Retinal pigment epithelial cell (primary cell): ENCODE results near the gene ZNF37A.
"Not testable (repeated sequence)": the region's sequence is repeated elsewhere in the genome, so short reads cannot be mapped to it uniquely, and the experiment has no call there.

Experiments
- DNase-seq: peaks from one replicate; pipeline ENCODE4 v3.0.0-alpha.2; 2010; ENCODE audit warnings: low read depth
- H3K4me3 ChIP-seq: 2 replicates; pipeline ENCODE4 v1.5.1; 2011; ENCODE audit warnings: mild to moderate bottlenecking, low read length, control low read depth, moderate library complexity
- CTCF ChIP-seq: conservative IDR thresholded peaks from 2 replicates; pipeline ENCODE4 v1.5.1; 2011; ENCODE audit warnings: low read depth, low read length, control low read depth, inconsistent platforms

Gene ZNF37A

DNA sequence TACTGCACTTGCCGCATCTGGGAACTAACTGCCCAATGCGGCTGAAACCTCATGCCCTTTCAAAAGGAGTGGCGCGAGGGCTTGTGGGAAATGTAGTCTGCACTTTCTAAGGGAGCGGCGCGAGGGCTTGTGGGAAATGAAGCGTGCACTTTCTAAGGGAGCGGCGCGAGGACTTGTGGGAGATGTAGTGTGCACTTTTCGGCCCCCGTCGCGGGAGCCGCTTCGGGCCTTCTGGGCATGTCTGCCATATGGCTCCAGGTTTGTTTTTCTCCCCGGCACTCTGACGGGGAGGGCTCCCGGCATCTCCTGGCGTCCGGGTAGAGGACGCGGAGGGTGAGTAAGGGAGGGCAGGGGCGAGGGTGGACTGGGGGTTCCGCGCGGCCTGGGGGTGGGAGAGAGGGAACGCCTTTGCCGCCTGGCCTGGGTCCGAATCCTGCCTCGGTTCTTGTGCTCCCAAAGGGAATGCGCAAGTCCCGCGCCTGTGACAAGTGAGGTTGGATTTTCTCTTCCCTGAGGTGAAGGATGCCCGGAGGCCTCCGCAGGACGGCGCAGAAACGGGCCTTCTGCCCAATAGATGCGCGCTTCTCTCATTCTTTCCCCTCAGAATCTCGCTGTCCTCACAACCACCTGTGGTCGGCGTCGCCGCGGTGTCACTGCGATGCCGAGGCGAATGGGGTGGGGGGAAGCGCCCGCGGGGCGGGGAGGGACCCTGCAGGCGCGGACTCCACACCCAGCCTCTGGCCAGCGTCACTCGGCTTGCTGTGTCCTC lies at the start of gene ZNF37A:
Gene ZNF37A (plus strand): TSS at position 180 of the 769 bp plus-strand sequence. CDS start 2,281 bp downstream, outside the sequence.
- peak within 1 kb of the TSS; percentile 82 for H3K4me3 ChIP-seq
- peak; percentile 92 for DNase-seq
- no peak for TF ChIP-seq CTCF

GRCh38 chr10:38045129-38045528 lies 49.0 kb upstream of the ZNF37A start:
- TF ChIP-seq CTCF = no peak
- DNase-seq = no peak
- H3K4me3 ChIP-seq = no peak overlapping the region

DNA sequence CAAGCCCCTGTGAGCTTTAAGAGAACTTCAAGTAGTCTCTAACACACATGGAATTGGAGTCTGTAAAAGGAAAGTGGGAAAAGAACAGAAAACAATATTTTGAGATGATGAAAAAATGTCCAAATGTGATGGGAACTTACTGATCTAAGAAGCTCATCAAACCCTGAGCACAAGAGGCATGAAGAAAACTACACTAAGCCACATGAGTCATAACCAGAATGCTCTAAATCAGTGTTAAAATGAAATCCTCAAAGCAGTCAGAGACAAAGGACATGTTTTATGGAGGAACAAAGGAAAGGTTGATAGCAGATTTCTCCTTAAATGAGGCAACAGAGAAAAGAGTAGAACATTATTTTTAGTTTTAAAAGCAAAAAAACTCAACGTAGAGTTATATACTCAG lies 46.5 kb upstream of the ZNF37A start:
- TF ChIP-seq CTCF = no peak
- no peak for DNase-seq
- no peak overlapping the region for H3K4me3 ChIP-seq

DNA sequence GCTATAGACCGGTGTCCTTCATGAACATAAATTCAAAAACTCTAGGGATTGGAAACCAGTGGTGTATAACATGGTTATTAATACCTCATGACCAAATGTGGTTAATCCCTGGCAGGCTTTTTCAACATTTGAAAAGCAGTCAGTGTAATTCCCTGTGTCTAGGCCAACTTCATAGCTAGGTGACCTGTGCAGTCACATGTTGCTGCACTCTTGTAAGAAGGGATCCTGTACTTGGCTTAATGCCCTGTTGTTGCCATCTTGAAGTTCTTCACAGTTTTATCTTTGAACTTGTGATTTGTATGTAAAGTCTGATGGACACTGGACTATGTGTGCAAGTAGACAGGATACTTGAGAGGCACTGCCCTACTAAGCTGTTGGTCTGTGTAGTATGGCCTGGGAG lies 43.9 kb upstream of the ZNF37A start:
- TF ChIP-seq CTCF = no peak
- H3K4me3 ChIP-seq = no peak overlapping the region
- DNase-seq = no peak

- DNase-seq = no peak
- no peak overlapping the region for H3K4me3 ChIP-seq
- no peak for TF ChIP-seq CTCF
These were observed 39.8 kb upstream of the ZNF37A start for GRCh38 chr10:38054361-38054797.

DNA sequence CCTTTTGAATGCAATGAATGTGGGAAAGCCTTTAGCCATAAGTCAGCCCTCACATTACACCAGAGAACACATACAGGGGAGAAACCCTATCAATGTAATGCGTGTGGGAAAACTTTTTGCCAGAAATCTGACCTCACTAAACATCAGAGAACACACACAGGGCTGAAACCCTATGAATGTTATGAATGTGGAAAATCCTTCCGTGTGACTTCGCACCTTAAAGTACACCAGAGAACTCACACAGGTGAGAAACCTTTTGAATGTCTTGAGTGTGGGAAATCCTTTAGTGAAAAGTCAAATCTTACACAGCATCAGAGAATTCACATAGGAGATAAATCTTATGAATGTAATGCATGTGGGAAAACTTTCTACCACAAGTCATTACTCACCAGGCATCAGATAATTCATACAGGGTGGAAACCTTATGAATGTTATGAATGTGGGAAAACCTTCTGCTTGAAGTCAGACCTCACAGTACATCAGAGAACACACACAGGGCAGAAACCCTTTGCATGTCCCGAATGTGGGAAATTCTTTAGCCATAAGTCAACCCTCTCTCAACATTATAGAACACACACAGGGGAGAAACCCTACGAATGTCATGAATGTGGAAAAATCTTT lies 38.8 kb upstream of the ZNF37A start:
- not testable (repeated sequence) for DNase-seq, H3K4me3 ChIP-seq

DNA sequence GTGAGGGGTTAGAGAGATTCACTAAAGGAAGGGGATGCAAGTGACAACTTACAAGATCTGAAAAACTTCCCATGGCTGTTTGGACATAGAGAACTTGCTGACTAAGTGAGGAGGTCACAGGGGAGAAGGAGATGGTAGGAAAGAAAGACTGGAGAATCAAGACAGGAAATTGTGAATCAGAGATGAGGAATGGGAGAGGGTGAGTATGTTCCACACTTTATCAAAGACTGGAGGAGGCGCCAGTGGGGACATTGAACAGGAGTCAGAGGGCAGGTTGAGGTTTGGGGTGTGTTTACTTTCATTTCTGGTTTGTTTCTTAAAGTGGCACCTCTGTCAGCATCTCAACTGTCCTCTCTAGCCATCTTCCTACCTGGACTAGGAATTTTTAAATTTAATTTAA lies 24.5 kb upstream of the ZNF37A start:
- not testable (repeated sequence) for H3K4me3 ChIP-seq, DNase-seq

GRCh38 chr10:38070501-38070900 lies 23.6 kb upstream of the ZNF37A start:
- no peak for TF ChIP-seq CTCF
- no peak overlapping the region for H3K4me3 ChIP-seq
- DNase-seq = no peak
